IMR-90 (cell line): ENCODE data around the gene TRIO. TPM values are rescaled to one million over a fixed set of nuclear protein-coding genes. Genes with fewer than 3 reads are reported as not detected.
"Not testable (repeated sequence)": the region's sequence is repeated elsewhere in the genome, so short reads cannot be mapped to it uniquely, and the experiment has no call there.

Experiments used
- ATAC-seq: fragments of 200-7000 bp; cut with Tn5 transposase; 2 replicates; pipeline ENCODE4 v1.9.1; 2020; ENCODE audit warnings: low read depth, mild to moderate bottlenecking, moderate library complexity
- BruUV-seq: library from RNA; stranded (reverse); fragments of 400-500 nt; replicated peaks from 2 replicates; lab custom pipeline; 2021; lab: Mats Ljungman, UMichigan
- CTCF ChIA-PET: fragments of 300-600 bp; formaldehyde crosslinking; extraction: SDS; loops from one replicate; lab custom pipeline; 2021; ENCODE audit warnings: antibody characterized with exemption; lab: Yijun Ruan, JAX
- POLR2A ChIA-PET: fragments of 300-600 bp; sonication (Branson Sonifier 250); formaldehyde crosslinking; loops from one replicate; lab custom pipeline; 2022; ENCODE audit warnings: antibody characterized with exemption; ENCODE audit not compliant: unreplicated experiment; lab: Charles Lee
- DNase-seq: peaks from one replicate; pipeline ENCODE4 v3.0.0; 2013
- H2AFZ ChIP-seq: replicated peaks from 2 replicates; pipeline ENCODE3; 2013; ENCODE audit warnings: low read length, mild to moderate bottlenecking; ENCODE audit not compliant: poor library complexity
- H2AK5ac ChIP-seq: 2 replicates; pipeline ENCODE4 v1.6.1; 2013; ENCODE audit warnings: low read depth, low read length, inconsistent platforms
- H2AK9ac ChIP-seq: replicated peaks from 2 replicates; pipeline ENCODE3; 2013; ENCODE audit warnings: mild to moderate bottlenecking, low read depth, low read length, moderate library complexity; ENCODE audit not compliant: poor library complexity
- H2BK120ac ChIP-seq: 2 replicates; pipeline ENCODE4 v1.6.1; 2013; ENCODE audit warnings: low read depth, low read length, inconsistent platforms
- H2BK15ac ChIP-seq: 3 replicates; pipeline ENCODE4 v1.6.1; 2013; ENCODE audit warnings: low read depth, low read length, inconsistent platforms
- H2BK20ac ChIP-seq: 2 replicates; pipeline ENCODE4 v1.6.1; 2013; ENCODE audit warnings: low read depth, mild to moderate bottlenecking, inconsistent platforms, low read length, moderate library complexity
- H2BK5ac ChIP-seq: 2 replicates; pipeline ENCODE4 v1.6.1; 2013; ENCODE audit warnings: mild to moderate bottlenecking, low read depth, low read length, inconsistent platforms; ENCODE audit not compliant: poor library complexity, severe bottlenecking
- H3K14ac ChIP-seq: replicated peaks from 2 replicates; pipeline ENCODE4 v1.6.1; 2013; ENCODE audit warnings: low read depth, low read length, inconsistent platforms
- H3K18ac ChIP-seq: 2 replicates; pipeline ENCODE4 v1.6.1; 2013; ENCODE audit warnings: low read depth, low read length, control low read depth
- H3K23ac ChIP-seq: 2 replicates; pipeline ENCODE4 v1.6.1; 2013; ENCODE audit warnings: low read depth, low read length, inconsistent platforms
- H3K27ac ChIP-seq: 2 replicates; pipeline ENCODE4 v1.5.1; 2013; ENCODE audit warnings: mild to moderate bottlenecking, control low read depth, low read length; ENCODE audit not compliant: insufficient read depth
- H3K27me3 ChIP-seq: 2 replicates; pipeline ENCODE4 v1.6.1; 2013; ENCODE audit warnings: low read length; ENCODE audit not compliant: control insufficient read depth, insufficient read depth
- H3K36me3 ChIP-seq: 2 replicates; pipeline ENCODE4 v1.6.1; 2013; ENCODE audit warnings: low read length, mixed read lengths; ENCODE audit not compliant: control insufficient read depth, insufficient read depth
- H3K4ac ChIP-seq: 2 replicates; pipeline ENCODE4 v1.6.1; 2013; ENCODE audit warnings: low read depth, low read length, inconsistent platforms
- H3K4me1 ChIP-seq: 2 replicates; pipeline ENCODE4 v1.6.1; 2013; ENCODE audit warnings: low read length, mixed read lengths; ENCODE audit not compliant: control insufficient read depth, insufficient read depth
- H3K4me2 ChIP-seq: 2 replicates; pipeline ENCODE4 v1.6.1; 2013; ENCODE audit warnings: low read depth, mild to moderate bottlenecking, control low read depth, low read length, moderate library complexity
- H3K4me3 ChIP-seq: 2 replicates; pipeline ENCODE4 v1.5.1; 2013; ENCODE audit warnings: low read depth, mild to moderate bottlenecking, control low read depth, low read length, moderate library complexity; ENCODE audit not compliant: insufficient read depth
- H3K56ac ChIP-seq: 2 replicates; pipeline ENCODE4 v1.6.1; 2013; ENCODE audit warnings: low read length, inconsistent platforms; ENCODE audit not compliant: insufficient read depth; ENCODE audit errors: extremely low read depth
- H3K79me1 ChIP-seq, 2 experiments: 2 replicates each; pipeline ENCODE4 v1.6.1; 2013; ENCODE audit warnings: low read length in 2 of 2, inconsistent platforms in 1 of 2, low read depth in 1 of 2
- H3K9ac ChIP-seq: 2 replicates; pipeline ENCODE4 v1.6.1; 2013; ENCODE audit warnings: low read depth, low read length, control low read depth
- H3K9me1 ChIP-seq: 2 replicates; pipeline ENCODE4 v1.6.1; 2013; ENCODE audit warnings: low read length, inconsistent platforms; ENCODE audit not compliant: insufficient read depth
- H3K9me3 ChIP-seq: 2 replicates; pipeline ENCODE4 v1.6.1; 2013; ENCODE audit warnings: low read length; ENCODE audit not compliant: control insufficient read depth, insufficient read depth
- H4K20me1 ChIP-seq: 2 replicates; pipeline ENCODE4 v1.6.1; 2013; ENCODE audit warnings: low read length, inconsistent platforms; ENCODE audit not compliant: insufficient read depth
- H4K5ac ChIP-seq: 2 replicates; pipeline ENCODE4 v1.6.1; 2013; ENCODE audit warnings: mild to moderate bottlenecking, low read depth, low read length, control low read depth
- H4K8ac ChIP-seq, 2 experiments: 2 replicates each; pipeline ENCODE4 v1.6.1; 2013; ENCODE audit warnings: low read depth in 2 of 2, low read length in 2 of 2, control low read depth in 1 of 2, inconsistent platforms in 1 of 2
- H4K91ac ChIP-seq: 2 replicates; pipeline ENCODE4 v1.6.1; 2013; ENCODE audit warnings: low read depth, low read length, inconsistent platforms; ENCODE audit not compliant: insufficient read depth
- WGBS, 2 experiments: methylation state at CpG; one replicate each; pipeline versions ENCODE4 v1.1.5 to v1.1.7; 2013; ENCODE audit warnings: missing lambda C conversion rate in 2 of 2; ENCODE audit not compliant: insufficient read length in 1 of 2; ENCODE audit errors: extremely low coverage in 2 of 2; 5-methylcytosine and 5-hydroxymethylcytosine counted together
- dilution Hi-C: fragments of 300-500 bp; cut with HindIII; formaldehyde crosslinking; loops from one replicate; pipeline ENCODE4 v1.14.3; 2018; ENCODE audit warnings: low sequenced_read_pairs; ENCODE audit not compliant: unreplicated experiment
- in situ Hi-C: fragments of 300-500 bp; cut with MboI; formaldehyde crosslinking; loops from 3 replicates; pipeline ENCODE4 v1.14.3; 2019; ENCODE audit warnings: low sequenced_read_pairs, inconsistent platforms, mixed read lengths
- intact Hi-C: fragments of 100-400 bp; cut with micrococcal nuclease; formaldehyde crosslinking; loops from 2 replicates; pipeline ENCODE4 v1.10.0; 2022
- polyA plus RNA-seq, 3 experiments: library from polyadenylated mRNA; depleted of rRNA; stranded (reverse); fragments of >200 nt; gene quantifications; 2 replicates each; pipeline ENCODE4 v1.2.3, GENCODE V29; 2012; ENCODE audit warnings: low replicate concordance in 1 of 3
- total RNA-seq: library from RNA; depleted of rRNA; stranded (reverse); fragments of >200 nt; gene quantifications from 2 replicates; pipeline ENCODE4 v1.2.3, GENCODE V29; 2012

TRIO gene
- total and polyA plus RNA-seq, 2 of the 4 experiments (the other 2 are of a cell fraction), result 206 to 522 TPM

DNA sequence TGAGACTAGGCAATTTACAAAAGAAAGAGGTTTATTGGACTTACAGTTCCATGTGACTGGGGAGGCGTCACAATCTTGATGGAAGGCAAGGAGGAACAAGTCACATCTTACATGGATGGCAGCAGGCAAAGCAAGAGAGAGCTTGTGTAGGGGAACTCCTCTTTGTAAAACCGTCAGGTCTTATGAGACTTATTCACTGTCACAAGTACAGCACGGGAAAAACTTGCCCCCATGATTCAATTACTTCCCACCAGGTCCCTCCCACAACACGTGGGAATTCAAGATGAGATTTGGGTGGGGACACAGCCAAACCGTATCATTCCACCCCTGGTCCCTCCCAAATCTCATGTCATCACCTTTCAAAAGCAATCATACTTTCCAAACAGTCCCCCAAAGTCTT lies 293.0 kb downstream of the TRIO start:
- not testable (repeated sequence) for H3K27ac ChIP-seq

More for the DNA sequence above, 293.0 kb downstream of the TRIO start:
- H2AFZ ChIP-seq, H4K5ac ChIP-seq, H2BK120ac ChIP-seq, H3K4ac ChIP-seq, H3K4me3 ChIP-seq, H3K18ac ChIP-seq, BruUV-seq, H3K27me3 ChIP-seq, H2AK5ac ChIP-seq, H3K9me3 ChIP-seq, H4K8ac ChIP-seq, in situ Hi-C loops, intact Hi-C loops, H4K91ac ChIP-seq, H3K56ac ChIP-seq, CTCF ChIA-PET, H2BK15ac ChIP-seq, dilution Hi-C loops, H3K9ac ChIP-seq, ATAC-seq, H3K4me2 ChIP-seq, H2AK9ac ChIP-seq, H2BK20ac ChIP-seq, DNase-seq, H3K23ac ChIP-seq: not testable (repeated sequence)
- Histone ChIP-seq H3K36me3 (peaks cover 41% of the 10 kb centered on the region), H3K14ac (0 out of 2 replicates have a peak overlapping the region, but pooled peaks have one; percentile 33), H3K4me1 (peaks cover 40% of the 10 kb centered on the region), H3K79me1 (peaks cover 34 to 80% of the 10 kb centered on the region in 2 experiments), H2BK5ac (peak overlapping the region; percentile 41), H4K20me1 (peaks cover 91% of the 10 kb centered on the region), H3K9me1 (peaks cover 34% of the 10 kb centered on the region)
- WGBS, 2 experiments, result 90% methylated on average over 2 of the region's 5 CpGs; no CpG with 5 or more reads in 1 of the 2 experiments
- POLR2A ChIA-PET, result interaction anchor here (0.6 kb wide), 1 partner anchor 43 kb away, joined by 10 read pairs; no protein-coding TSS in a partner anchor
